ENCODE data around the gene GCN1.
"Not testable (repeated sequence)": the region's sequence is repeated elsewhere in the genome, so short reads cannot be mapped to it uniquely, and the experiment has no call there.

GCN1 gene, protein sequence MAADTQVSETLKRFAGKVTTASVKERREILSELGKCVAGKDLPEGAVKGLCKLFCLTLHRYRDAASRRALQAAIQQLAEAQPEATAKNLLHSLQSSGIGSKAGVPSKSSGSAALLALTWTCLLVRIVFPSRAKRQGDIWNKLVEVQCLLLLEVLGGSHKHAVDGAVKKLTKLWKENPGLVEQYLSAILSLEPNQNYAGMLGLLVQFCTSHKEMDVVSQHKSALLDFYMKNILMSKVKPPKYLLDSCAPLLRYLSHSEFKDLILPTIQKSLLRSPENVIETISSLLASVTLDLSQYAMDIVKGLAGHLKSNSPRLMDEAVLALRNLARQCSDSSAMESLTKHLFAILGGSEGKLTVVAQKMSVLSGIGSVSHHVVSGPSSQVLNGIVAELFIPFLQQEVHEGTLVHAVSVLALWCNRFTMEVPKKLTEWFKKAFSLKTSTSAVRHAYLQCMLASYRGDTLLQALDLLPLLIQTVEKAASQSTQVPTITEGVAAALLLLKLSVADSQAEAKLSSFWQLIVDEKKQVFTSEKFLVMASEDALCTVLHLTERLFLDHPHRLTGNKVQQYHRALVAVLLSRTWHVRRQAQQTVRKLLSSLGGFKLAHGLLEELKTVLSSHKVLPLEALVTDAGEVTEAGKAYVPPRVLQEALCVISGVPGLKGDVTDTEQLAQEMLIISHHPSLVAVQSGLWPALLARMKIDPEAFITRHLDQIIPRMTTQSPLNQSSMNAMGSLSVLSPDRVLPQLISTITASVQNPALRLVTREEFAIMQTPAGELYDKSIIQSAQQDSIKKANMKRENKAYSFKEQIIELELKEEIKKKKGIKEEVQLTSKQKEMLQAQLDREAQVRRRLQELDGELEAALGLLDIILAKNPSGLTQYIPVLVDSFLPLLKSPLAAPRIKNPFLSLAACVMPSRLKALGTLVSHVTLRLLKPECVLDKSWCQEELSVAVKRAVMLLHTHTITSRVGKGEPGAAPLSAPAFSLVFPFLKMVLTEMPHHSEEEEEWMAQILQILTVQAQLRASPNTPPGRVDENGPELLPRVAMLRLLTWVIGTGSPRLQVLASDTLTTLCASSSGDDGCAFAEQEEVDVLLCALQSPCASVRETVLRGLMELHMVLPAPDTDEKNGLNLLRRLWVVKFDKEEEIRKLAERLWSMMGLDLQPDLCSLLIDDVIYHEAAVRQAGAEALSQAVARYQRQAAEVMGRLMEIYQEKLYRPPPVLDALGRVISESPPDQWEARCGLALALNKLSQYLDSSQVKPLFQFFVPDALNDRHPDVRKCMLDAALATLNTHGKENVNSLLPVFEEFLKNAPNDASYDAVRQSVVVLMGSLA (N-terminal part only)

DNA sequence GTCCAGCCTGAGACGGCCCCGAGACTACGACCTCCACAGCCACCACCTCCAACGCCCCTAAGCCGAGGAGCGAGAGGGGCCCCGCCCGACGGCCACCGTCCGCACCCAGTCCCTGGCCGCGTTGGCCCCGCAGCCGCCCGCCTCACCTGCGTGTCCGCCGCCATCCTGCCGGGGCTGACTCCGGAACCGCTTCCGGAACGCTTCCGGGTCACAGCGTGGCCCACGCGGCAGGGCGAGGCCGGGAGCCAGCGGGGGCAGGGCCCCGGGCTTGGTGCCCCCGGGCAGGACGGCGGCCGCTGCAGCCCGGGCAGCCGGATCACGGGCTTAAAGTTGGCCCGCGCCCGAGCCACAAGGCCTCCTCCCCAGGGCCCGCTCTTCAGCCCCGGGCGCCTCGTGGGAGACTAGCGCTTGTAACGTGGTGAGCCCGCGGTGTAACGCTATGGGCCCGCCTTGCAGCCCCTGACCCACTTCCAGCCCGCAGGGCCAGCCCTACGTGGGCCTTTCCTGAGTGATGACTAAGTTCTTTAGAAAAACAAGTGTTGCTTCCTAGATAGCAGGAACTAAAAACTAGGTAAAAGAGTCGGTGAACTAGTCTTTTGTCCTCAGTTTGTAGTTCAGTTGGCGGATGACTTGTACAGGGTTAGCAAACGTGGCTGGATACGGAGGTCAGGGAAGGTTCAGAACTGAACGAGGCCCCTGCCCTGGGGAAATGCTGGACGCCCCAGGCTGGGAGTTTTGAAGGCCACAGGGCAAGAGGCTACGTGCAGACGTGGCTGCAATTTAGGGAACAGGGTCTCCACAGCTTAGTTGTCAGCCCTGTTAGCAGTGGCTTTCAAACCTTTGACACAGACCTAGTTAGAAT lies at the start of gene GCN1:
TSS of gene GCN1 (minus strand) at position 182 of the 862 bp plus-strand sequence. CDS start at position 164, 18 bp downstream.
- peak; percentile 29 for DNase-seq

DNA sequence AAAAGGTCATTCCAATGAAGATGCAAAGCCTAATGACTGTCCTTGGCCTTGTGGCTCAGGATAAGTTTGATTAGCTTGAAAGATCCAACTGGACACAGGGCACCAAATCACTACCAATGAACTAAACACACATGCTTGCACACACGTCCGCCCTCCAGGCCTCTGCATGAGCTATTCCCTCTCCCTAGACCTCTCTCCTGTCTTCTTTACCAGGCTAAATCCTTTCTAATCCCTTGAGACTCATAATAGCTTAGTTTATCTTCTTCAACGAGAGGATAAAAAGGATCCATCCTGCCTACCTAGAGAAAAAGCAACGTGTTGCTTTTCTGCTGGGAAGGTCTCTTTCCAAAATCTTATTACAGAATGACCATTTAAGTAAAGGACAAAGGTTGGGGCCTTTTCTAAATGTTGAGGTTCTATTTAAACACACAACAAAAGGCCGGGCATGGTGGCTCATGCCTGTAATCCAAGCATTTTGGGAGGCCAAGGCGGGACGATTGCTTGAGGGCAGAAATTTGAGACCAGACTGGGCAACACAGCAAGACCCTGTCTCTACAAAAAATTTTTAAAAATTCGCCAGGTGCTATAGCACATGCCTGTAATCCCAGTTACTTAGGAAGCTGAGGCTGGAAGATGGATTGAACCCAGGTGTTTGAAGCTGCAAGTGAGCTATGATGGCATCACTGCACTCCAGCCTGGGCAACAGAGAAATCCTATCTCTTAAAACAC lies 48.6 kb upstream of the GCN1 start:
- no peak for DNase-seq

DNA sequence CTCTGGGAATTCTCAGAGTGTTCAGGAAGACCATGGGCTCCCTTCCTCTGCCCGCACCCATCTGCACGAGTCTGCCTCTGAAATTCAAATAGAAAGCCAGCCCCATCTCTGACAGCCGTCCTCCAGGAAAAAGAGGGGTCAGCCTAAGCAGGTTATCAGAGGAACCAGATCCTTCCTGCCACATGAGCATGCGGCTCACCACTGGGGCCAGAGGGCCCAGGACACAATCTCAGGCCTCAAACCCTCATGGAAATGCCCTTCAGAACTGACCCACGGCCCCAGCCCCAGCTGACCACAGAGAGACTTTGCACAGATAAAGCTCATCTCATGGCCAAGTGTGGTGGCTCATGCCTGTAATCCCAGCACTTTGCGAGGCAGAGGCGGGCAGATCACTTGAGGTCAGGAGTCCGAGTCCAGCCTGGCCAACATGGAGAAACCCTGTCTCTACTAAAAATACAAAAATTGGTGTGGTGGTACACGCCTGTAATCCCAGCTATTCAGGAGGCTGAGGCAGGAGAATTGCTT lies 47.8 kb upstream of the GCN1 start:
- no peak for DNase-seq

DNA sequence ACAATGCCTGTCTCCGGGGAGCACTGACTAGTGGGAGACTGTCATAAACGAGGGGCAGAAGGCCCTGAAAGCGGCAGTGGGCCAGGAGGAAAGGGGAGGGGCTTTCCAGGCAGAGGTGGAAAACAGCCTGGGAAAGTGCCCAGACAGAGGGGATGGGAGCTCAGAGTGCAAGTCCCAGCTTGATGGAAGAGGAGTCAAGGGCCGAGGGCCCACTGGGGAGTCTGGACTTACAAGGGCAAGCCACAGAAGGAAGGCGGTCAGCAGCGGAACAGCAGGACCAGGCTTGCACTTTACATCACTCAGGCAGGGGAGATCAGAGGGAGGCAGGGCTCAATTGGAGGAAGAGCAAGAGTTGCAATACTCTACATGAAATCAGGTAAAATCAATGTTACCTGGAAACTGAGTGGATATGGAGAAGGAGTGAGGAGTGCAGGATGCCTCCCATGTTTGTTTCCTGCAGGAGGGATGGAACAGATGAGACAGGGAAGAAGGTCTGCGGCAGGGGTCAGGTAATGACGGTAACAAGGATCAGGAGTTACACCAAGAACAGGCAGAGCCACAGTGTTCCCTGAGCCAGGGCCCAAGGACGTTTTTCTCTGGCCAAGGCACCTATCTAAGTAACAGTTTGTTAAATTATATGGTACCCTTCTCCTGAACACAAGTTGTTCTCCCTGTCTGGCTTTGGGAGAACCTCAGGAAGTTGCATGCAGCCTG lies 47.2 kb upstream of the GCN1 start:
- DNase-seq, result no peak

DNA sequence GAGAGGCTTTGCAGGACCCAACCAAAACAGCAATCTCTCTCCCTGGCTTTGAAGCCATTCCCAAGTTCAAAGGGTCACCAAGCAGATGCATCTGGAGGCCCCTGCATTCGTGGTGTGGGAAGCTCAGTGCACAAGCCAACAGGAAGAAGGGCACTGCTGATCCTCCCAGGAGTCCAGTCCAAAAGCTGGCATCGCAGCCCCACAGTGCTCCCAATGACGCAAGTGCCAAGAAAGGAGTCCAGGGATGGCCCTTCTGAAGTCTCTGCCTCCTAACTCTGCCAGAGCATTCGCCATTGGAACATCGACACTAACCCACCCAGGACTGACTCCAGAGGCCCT lies 45.9 kb upstream of the GCN1 start:
- DNase-seq, result no peak

DNA sequence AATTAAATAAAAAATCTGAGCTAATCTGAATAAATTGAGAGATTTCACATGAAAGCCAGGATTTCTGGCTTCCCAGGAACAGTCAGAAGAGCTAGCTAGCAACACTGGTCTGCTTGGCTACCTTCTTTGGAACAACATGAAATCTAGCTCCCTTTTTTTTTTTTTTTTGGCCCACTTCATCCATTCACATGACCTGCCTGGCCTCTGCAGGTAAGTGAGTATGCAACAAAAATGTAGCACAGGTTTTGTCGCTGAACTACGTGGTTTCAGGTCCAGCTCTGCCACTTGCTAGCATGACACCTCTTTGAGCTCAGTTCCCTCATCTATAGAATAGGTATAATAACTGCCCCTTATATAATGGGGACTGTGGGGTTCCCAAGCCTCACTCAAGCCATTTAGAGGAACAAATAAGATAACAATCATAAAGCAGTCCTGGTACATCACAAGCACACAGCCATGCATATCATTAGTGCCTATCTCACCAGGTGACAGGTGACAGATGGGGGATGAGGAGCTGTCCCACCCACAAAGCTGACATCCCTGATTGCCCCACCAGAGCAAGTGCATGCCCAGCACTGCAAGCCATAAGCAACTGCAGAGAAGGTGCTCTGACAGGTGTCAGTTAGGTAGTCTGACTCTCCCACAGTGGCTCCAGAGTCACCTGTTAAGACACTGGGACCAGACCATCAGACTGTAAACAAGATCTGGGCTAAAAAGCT lies 45.4 kb upstream of the GCN1 start:
- DNase-seq, result no peak

DNA sequence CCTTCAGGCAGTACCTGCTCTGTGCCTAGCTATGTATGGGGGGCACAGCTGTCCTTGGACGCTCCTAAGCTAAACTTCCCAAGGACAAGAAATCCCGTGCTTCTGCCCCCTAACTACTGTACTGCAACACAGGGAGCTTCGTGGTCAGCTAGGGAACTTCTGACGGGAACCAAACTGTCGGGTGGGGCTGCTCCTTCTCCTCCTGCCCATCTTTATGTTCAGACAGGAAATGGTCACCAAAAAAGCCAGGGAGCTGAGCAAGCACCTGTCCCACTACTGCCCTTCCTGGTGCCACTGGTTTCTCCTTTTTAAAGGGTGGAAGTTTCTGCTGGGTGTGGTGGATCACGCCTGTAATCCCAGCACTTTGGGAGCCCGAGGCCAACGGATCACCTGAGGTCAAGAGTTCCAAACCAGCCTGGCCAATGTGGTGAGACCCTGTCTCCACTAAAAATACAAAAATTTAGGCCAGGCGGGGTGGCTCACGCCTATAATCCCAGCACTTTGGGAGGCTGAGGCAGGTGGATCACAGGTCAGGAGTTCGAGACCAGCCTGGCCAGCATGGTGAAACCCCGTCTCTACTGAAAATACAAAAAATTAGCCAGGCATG lies 44.4 kb upstream of the GCN1 start:
- DNase-seq, result no peak

DNA sequence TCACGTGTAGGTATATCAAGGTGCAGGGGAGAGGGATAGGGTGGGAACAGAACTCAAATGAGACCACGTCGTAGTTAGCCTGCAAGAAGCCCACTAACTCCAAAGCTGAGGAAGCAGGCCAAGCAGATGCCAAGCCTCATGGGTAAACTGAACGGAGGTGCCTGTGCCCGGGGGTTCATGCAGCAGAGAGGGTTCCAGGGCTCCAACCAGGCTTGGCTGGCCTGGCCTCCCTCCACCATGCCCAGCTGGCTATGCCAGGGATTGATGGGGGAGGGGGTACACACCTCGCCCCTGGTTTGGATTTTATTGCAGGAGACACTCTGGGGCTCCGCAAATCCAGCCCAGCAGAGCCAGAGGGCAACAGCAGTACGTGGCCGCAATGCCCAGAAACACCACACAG lies 43.7 kb upstream of the GCN1 start:
- DNase-seq, result no peak

DNA sequence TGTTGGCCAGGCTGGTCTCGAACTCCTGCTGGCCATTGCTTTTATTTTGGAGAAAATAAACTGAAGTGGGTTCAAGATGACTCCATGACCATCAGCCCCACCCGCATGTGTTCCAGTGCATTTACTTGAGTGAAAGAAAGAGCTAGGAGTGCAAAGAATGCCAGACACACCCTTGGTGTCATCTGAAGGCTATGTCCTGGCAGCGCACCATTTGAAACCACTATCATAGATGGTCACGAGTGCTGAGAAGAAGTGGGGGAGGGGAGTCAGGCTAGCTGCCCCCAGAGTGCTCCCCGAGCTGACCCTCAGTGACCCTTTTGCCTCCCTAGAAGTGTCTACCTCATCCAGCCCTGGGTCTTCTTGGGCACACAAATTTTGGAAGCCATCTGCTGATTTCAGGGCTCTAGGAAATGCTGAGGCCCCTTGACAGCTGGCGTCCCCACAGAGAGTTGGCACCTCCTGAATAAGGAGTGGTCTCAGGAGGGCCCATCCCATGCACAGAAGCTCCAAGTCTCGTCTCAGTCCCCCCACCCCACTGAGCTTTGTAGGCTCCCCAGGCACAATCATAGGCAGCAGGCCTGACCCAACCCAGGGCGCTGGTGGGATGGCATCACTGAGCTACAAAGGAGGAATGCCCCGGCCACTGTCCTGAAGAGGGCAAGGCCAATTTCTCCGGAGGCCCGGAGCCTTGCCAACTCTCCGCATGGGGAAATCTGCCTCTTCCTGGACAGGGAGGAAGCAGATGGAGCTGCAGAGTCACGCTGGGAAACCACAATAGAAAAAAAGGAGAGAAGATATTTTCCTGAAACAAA lies 43.1 kb upstream of the GCN1 start:
- peak; percentile 37 for DNase-seq

DNA sequence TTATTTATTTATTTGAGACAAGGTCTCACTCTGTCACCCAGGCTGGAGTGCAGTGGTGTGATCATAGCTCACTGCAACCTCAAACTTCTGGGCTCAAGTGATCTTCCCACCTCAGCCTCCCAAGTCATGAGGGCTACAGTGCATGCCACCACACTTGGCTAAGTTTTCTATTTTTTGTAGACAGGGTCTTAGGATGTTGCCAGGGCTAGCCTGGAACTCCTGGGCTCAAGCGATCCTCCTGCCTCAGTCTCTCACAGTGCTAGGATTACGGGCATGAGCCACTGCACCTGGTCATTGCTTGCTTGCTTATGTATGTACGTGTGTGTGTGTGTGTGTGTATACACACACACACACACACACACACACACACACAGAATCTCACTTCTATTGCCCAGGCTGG lies 42.3 kb upstream of the GCN1 start:
- DNase-seq, result not testable (repeated sequence)

DNA sequence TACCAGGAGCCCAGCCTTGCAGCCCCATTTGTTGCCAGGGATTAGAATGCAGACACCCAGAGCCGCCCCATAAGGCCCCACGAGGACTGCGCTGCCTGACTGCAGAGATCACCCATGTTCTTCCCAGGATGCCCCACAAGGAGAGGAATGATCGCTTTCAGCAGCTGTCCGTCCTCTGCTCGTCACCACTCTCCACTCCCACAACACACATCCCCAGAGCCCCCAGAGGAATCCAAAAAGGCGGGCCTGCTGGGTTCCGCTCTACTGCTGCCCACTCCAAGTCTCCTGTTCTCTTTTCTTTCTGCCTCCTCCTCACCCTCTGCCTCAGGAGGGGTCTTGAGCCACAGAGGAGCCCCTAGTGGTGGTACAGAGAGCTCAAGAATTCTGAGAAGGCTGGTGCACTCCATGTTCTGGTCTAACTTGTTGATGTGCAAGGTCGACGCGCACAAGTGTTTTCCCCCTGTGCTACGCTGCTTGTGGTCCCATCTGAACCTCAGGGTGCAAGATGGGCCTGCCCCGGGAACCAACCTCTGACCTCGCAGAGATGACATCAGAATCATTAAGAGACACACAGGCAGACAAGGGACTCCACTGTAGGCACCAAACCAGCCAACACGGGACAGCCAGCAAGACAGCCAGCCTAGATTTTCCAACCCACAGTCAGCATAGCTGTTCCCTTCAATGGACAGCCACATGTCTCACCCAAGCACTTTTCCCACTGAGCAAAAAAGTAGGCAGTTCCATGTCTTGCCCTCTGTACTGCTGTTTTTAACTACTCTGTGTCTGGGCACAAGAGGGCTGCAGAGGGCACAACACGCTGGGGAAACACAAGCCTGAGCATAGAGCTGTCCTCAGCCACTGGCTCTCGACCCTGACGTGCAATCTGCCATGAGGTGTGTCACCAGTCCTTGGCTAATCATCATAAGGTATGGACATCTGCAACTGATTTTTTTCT lies 41.1 kb upstream of the GCN1 start:
- no peak for DNase-seq

DNA sequence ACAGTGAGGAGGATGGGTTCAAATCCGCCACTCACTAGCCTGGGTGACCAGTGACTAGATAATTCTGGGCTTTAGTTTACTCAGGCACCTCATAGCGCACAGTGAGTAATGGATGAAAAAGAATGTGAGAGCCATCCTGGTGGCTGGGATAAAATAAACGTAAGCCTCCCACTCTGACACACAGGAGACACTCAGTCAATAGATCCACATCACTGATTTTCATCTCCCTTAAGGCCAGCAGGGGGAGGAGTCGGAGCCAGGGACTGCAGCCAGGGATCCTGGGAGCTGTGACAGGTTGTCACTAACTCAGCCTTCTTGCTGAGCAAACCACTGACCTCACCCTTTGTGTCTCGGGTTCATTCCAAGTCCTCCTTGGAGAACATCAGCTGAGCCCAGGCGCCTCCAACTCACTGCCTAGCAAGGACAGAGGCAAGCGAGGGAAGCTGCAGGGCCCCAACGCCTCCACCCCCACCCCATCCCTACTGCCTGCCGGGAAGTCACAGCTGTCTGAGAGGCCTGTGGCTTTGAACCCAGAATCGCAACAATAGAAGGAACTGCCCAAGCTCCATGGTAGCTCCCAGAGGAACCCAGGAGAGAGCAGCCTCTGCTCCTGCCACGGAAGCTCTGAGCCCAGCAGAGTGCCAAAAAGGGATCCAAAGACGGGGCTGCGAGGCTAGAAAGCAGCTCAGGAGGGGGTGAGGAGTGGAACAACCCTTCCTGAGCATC lies 40.3 kb upstream of the GCN1 start:
- peak; percentile 50 for DNase-seq

DNA sequence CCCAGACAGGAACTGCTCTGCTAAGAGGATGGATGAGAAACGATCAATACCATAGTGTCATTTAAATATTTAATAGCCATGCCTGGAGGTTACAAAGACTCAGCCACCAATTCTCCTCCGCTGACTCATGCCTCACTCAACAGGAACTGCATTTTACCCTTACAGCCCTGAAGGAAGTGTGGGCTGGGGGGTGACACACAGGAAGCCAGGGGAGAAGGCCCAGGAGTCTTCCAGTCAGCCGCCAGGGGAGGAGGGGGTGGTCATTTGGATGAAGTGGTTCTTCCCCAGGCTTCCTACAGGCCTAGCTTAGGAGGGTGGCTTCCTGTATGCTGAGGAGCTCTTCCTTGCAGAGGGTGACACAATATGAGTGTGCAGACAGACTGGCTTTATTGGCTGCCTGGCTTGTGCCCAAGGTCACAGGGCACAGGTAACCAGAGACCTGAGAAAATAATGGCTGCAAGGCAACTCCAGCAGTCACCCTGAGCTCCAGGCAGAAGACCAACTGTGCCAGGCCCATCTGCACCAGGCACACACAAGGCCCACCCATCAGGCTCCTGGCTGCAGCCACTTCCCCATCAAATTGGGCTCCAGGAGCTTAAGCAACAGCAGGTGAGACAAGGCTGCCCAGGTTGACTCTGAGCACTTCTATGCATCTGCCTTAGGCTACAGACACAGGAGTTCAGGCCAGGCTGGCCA lies 36.9 kb upstream of the GCN1 start:
- no peak for DNase-seq

DNA sequence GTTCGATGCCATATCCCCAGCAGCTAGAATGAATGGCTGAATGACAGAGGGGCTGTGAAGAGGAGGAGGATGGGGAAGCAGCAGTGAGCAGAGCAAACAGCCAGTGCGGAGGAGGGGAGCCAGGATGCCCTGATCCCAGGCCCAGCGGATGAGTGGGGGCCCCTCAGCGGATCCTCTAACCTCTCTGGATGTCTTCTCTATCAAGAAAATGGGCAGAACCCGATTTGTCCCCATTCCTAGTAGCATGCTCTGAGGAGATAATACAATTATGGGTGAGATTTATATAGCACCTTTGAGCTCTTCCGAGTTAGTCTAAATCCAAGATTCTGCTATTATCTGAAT lies 36.4 kb upstream of the GCN1 start:
- no peak for DNase-seq

DNA sequence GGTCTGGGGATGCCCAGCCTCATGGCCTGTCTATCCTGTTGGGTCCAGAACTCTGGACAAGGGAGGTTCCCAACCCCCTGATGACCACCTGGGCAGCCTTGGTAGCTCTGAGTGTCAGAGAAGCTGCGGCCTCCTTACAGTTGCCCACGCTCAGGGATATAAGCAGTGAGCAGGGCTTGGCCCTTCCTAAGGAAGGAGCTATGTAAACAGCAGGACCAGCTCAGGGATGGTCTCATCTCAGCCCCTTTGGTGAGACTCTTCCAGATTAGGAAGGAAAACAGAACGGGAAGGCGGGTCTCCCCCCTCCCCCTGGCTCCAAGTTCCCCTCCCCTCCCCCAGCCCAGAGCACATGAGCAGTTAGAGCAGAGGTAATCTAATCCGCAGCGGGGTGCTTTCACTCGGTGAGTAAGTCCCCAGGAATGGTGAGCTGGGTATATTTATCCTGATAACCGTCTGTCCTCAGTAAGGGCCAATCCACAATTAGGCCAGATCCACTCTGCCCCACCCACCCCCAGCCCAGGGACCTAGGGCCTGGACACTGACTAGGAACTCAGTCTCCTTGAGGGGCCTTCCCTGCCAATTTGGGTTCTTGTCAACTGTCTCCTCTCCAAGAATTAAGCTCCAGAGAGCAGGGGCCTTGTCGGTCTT lies 35.9 kb upstream of the GCN1 start:
- no peak for DNase-seq

Measured in NCI-H1694 treated with DMSO at 0.1 percent for 48 hours (cell line).